ENCODE data around the gene DIP2C. TPM values are rescaled to one million over a fixed set of nuclear protein-coding genes. Genes with fewer than 3 reads are reported as not detected.
"Not testable (repeated sequence)": the region's sequence is repeated elsewhere in the genome, so short reads cannot be mapped to it uniquely, and the experiment has no call there.

DIP2C gene
- total and polyA plus RNA-seq, 3 donors from 2014 or later, result 14.9 to 43.4 (median 30.1) TPM

DNA sequence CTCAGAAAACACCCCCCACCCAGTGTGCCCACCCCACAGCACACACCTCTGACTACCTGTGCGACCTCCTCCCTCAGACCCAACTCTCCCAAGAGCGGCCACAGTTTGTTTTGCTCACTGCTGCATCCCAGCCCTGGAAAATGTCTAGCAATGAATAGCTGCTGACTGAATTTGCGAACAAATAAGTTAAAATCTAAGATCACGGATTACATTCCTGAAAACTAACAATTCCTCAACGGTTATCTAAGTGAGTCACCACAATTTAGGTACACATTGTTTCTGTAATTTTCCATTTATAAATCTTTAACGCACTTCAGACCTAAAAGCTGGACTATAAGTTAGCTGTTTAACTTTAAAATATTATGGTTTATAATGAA lies 319.0 kb downstream of the DIP2C start:
- Histone ChIP-seq H3K4me1 (no peaks in the 10 kb centered on the region), H3K4me3 (no peak overlapping the region), H3K27me3 (no peaks in the 10 kb centered on the region), H3K27ac (no peak overlapping the region), H3K9me3 (no peaks in the 10 kb centered on the region), H3K36me3 (ENCODE audit: low read depth, missing control alignments) (no peaks in the 10 kb centered on the region)
- WGBS, 2 donors, result 81 to 88% methylated on average over 6 of the region's 6 CpGs
- intact Hi-C loops (cut with DNase I; ENCODE audit: low total_unique reads), result no loop called here
- TF ChIP-seq POLR2A (IDR thresholded peaks at IDR 0.05) (no peak), CTCF (IDR thresholded peaks at IDR 0.05) (no peak)
- no peak for DNase-seq

DNA sequence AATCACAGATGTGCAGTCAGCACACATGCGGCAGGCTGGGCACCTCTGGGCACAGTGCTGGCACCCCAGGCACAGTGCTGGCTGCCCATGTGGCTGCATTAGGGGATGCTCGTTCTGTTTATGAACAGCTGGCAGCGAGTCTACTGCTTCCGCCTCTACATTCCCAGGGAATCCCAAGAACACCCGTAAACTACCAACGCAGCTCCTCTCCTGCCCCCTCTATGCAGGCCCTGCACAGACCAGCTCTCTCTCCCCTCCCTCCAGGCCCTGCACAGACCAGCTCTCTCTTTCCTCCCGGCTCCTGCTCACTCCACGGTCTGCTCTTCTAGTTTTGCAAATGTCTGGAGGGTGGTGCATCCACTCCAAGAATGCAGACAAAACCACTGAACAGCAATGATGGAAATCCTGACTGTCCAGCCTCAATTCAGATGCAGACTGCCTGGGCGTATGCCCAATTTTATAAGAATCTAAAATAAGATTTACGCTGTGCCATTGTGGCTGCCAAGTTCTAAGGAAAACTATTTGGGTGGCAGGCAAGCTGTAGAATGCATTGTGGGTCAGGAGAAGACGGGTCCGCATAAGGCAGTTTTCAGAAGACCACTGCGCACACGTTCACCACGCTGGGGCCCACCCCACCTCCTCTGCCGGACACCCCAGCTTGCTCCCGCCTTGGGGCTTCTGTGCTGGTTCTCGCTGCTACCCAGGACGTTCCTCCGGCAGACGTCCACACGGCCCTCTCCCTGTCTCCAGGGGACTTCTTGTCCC lies 319.6 kb downstream of the DIP2C start:
- intact Hi-C loops (cut with DNase I; ENCODE audit: low total_unique reads), result no loop called here
- Histone ChIP-seq H3K4me1 (no peaks in the 10 kb centered on the region), H3K27me3 (no peaks in the 10 kb centered on the region), H3K9me3 (no peaks in the 10 kb centered on the region), H3K4me3 (no peak overlapping the region), H3K27ac (no peak overlapping the region), H3K36me3 (ENCODE audit: low read depth, missing control alignments) (no peaks in the 10 kb centered on the region)
- no peak for TF ChIP-seq CTCF (IDR thresholded peaks at IDR 0.05)
- no peak for TF ChIP-seq POLR2A (IDR thresholded peaks at IDR 0.05)
- whole genome bisulfite sequencing, 2 donors, result 91 to 93% methylated on average over 20 to 22 of the region's 22 CpGs
- no peak for DNase-seq

DNA sequence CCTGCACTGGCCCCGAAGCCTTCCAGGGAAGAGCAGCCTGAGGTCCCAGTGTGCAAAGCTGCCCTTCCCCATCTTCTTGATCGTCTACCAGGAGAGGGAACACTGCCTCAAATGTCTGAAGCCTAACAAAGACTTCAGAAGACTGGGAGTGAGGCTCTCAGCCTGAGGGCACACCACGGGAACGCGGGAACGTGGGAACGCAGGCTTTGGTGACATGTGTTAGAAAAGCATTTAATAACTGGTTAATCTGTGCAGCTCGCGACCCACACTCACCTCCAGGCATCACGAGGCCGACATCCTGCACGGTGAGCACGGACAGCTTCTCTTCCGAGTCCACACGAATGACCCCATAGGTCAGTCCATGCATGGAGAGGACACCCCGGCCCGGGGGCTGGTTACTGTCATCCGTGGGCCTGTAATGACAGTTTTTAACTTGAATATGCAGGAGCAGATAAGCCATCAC lies 320.2 kb downstream of the DIP2C start:
- DNase-seq, result no peak
- Histone ChIP-seq H3K4me3 (no peak overlapping the region), H3K27me3 (no peaks in the 10 kb centered on the region), H3K4me1 (no peaks in the 10 kb centered on the region), H3K36me3 (ENCODE audit: low read depth, missing control alignments) (no peaks in the 10 kb centered on the region), H3K9me3 (no peaks in the 10 kb centered on the region), H3K27ac (no peak overlapping the region)
- intact Hi-C loops (cut with DNase I; ENCODE audit: low total_unique reads), result no loop called here
- 89 to 96% methylated on average over 17 to 18 of the region's 18 CpGs for WGBS, 2 donors
- TF ChIP-seq CTCF (IDR thresholded peaks at IDR 0.05) (no peak), POLR2A (IDR thresholded peaks at IDR 0.05) (no peak)

DNA sequence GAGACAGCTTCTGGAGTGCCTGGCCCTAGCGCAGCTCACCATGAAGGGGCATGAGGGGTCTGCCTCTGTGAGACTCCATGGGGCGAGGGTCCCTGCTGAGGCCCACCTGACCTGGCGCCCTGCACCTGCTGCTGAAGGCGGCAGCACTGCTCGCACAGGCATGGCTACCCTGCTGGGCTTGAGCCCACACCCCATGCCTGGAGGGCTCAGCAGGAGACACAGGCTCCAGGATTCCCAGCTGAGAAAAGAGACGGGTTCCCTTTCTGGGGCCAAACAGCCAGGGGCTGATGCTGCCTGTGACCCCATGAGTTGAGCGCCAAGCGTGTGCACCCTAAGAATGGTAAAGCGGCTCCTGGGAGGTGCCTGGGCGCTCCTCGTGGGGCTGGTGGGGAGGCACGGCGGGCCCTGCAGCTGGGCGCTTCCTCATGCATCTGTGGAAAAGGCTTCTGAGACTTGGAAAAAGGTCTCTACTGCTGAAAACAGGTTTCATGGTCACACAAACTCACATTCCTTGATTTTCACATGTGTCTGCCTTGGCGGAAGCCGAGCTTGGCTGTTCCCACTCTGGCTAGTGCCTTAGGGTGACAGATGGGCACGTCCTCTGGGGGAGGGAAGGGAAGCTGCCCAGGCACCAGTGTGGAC lies 320.8 kb downstream of the DIP2C start:
- intact Hi-C loops (cut with DNase I; ENCODE audit: low total_unique reads), result no loop called here
- no peak overlapping the region for H3K27ac ChIP-seq
- TF ChIP-seq CTCF (IDR thresholded peaks at IDR 0.05) (no peak), POLR2A (IDR thresholded peaks at IDR 0.05) (no peak)
- no peak overlapping the region for H3K4me3 ChIP-seq
- WGBS, 2 donors, result 87 to 88% methylated on average over 15 to 17 of the region's 17 CpGs
- DNase-seq, result no peak
- no peaks in the 10 kb centered on the region for H3K4me1 ChIP-seq
- no peaks in the 10 kb centered on the region for H3K27me3 ChIP-seq
- H3K9me3 ChIP-seq, result no peaks in the 10 kb centered on the region
- H3K36me3 ChIP-seq (ENCODE audit: low read depth, missing control alignments), result no peaks in the 10 kb centered on the region

DNA sequence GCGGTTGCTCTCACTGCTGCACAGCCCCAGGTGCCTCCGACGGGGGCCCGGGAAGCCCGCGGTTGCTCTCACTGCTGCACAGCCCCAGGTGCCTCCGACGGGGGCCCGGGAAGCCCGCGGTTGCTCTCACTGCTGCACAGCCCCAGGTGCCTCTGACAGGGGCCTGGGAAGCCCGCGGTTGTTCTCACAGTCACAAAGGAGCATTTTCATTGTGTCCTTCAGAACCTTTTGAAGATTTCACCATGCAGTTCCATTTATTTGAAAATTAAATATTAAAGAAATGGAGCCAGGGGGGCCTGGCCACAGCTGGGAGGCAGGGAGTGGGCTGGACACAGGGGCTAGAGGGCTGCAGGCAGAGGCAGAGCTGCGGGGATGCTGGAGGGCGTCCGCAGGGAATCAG lies 321.4 kb downstream of the DIP2C start:
- WGBS, 2 donors, result 45 to 62% methylated on average over 3 to 13 of the region's 16 CpGs

More for the DNA sequence above, 321.4 kb downstream of the DIP2C start:
- H3K27me3 ChIP-seq; H3K4me3 ChIP-seq; intact Hi-C loops (cut with DNase I; ENCODE audit: low total_unique reads); H3K36me3 ChIP-seq (ENCODE audit: low read depth, missing control alignments); H3K9me3 ChIP-seq; H3K4me1 ChIP-seq; DNase-seq; H3K27ac ChIP-seq: not testable (repeated sequence)

All from testis (tissue), 3 donors.